ENCODE results near the gene NKX1-2. TPM values are rescaled to one million over a fixed set of nuclear protein-coding genes. Genes with fewer than 3 reads are reported as not detected.

NKX1-2 gene
- total RNA-seq, 2 donors from 2014 or later, result 0.07 TPM; not detected in 1

DNA sequence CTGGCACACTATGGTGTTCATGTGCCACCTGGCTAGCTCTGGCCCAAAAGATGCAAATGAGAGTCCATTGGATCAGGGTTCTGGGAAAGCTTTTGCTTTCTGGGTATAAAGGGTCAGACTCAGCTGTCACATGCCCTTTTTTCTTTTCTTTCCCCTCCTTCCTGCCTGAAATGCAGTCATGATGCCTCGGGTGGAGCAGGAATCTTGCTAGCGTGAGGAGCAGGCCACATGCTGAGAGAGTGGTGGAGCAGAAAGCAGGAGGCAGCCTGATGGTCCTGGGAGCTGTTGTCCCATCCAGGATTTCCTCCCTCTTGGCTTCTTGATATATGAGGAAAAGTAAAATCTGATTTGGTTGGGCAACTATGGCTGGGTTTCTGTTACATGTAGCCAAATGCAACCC lies 9.1 kb upstream of the NKX1-2 start:
- Histone ChIP-seq H3K4me1 (no peaks in the 10 kb centered on the region), H3K27ac (no peak overlapping the region), H3K36me3 (no peaks in the 10 kb centered on the region), H3K9me3 (no peaks in the 10 kb centered on the region), H3K27me3 (no peaks in the 10 kb centered on the region), H3K4me3 (no peak overlapping the region), H3K9ac (ENCODE audit: low read depth in 2 of 2, low read length in 2 of 2) (no peak overlapping the region)
- intact Hi-C loops (cut with DNase I), result no loop called here
- TF ChIP-seq, protein P1, sequence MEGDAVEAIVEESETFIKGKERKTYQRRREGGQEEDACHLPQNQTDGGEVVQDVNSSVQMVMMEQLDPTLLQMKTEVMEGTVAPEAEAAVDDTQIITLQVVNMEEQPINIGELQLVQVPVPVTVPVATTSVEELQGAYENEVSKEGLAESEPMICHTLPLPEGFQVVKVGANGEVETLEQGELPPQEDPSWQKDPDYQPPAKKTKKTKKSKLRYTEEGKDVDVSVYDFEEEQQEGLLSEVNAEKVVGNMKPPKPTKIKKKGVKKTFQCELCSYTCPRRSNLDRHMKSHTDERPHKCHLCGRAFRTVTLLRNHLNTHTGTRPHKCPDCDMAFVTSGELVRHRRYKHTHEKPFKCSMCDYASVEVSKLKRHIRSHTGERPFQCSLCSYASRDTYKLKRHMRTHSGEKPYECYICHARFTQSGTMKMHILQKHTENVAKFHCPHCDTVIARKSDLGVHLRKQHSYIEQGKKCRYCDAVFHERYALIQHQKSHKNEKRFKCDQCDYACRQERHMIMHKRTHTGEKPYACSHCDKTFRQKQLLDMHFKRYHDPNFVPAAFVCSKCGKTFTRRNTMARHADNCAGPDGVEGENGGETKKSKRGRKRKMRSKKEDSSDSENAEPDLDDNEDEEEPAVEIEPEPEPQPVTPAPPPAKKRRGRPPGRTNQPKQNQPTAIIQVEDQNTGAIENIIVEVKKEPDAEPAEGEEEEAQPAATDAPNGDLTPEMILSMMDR (IDR thresholded peaks at IDR 0.05), result no peak
- no peak for DNase-seq

DNA sequence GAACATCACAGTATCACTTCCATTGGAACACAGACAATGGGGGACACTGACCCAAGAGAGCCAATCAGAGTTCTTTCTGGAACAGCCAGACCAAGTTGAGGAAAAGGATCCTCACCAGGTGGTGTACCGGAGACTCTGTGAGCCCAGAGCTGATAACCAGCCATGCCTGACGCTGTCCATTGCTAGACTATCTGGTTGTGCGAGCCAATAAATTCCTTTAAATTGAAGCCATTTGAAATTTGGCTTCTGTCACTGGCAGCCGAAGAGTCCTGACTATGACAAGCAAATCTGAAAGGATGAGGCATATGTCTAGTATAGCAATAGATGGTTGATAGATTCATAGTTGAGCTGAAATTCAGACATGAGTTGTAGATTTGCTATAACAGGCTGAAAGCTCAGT lies 8.6 kb upstream of the NKX1-2 start:
- TF ChIP-seq, protein P1 (IDR thresholded peaks at IDR 0.05), result no peak
- intact Hi-C loops (cut with DNase I), result no loop called here

DNA sequence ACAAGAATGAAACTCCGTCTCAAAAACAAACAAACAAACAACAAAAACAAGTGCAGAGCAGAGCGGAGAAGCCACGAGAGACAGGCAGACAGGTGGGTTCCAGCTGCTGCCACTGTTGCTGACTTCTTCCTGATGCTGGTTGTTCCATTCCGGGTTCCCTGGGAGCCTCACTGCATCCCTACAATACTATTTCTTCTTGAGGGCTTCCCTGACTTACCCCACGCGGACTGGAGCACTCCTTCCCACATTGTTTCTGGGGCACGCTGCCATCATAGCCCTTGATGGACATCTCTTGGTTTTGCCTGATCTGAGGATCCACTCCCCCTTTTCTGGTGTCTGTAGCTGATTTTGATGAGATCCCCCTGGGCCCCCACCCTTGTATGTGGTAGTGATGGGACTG lies 5.6 kb upstream of the NKX1-2 start:
- Histone ChIP-seq H3K4me3 (no peak overlapping the region), H3K27me3 (peaks cover 11% of the 10 kb centered on the region), H3K36me3 (no peaks in the 10 kb centered on the region), H3K27ac (no peak overlapping the region), H3K4me1 (no peaks in the 10 kb centered on the region), H3K9me3 (no peaks in the 10 kb centered on the region), H3K9ac (ENCODE audit: low read depth in 2 of 2, low read length in 2 of 2) (no peak overlapping the region)
- intact Hi-C loops (cut with DNase I), result no loop called here
- no peak for DNase-seq
- TF ChIP-seq, protein P1 (IDR thresholded peaks at IDR 0.05), result no peak

More for the DNA sequence above, 8.6 kb upstream of the NKX1-2 start:
- Histone ChIP-seq H3K9ac (ENCODE audit: low read depth in 2 of 2, low read length in 2 of 2) (no peak overlapping the region), H3K4me1 (no peaks in the 10 kb centered on the region), H3K27ac (no peak overlapping the region), H3K9me3 (no peaks in the 10 kb centered on the region), H3K27me3 (no peaks in the 10 kb centered on the region), H3K4me3 (no peak overlapping the region), H3K36me3 (no peaks in the 10 kb centered on the region)
- no peak for DNase-seq

DNA sequence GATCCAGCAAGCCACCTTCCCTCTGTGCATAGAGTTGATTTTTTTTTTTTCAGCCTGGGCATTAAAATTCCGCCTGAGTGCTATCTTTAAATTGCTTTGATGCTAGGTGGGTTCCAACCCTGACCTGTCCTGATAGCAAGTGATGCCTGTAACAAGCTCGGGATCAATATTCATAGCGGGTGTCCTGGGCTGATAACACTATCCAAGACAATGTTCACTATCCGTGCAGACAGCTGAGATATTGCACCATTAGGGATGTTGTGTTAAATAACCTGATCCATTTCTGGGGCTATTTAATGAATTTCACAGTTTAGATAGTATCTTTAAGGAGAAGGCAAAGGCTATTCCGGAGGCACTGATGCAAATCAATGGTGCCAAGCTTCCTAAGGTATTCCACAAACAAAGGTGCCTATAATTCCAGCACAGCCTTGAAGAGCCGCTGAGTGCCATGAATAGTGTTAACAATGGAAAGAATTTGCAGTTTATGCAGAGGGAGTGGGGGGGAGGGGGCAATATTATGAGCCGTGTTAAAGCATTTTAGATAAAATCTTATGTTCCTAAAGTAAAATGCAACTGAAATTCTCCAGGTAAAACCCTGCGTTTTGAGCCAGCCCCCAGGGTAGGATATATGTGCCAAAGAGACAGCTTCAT lies 4.2 kb upstream of the NKX1-2 start:
- Histone ChIP-seq H3K27me3 (peaks cover 25% of the 10 kb centered on the region), H3K4me1 (no peaks in the 10 kb centered on the region), H3K9me3 (no peaks in the 10 kb centered on the region), H3K4me3 (no peak overlapping the region), H3K36me3 (no peaks in the 10 kb centered on the region), H3K27ac (no peak overlapping the region), H3K9ac (ENCODE audit: low read depth in 2 of 2, low read length in 2 of 2) (no peak overlapping the region)
- TF ChIP-seq, protein P1 (IDR thresholded peaks at IDR 0.05), result no peak
- DNase-seq, result no peak
- intact Hi-C loops (cut with DNase I), result no loop called here

DNA sequence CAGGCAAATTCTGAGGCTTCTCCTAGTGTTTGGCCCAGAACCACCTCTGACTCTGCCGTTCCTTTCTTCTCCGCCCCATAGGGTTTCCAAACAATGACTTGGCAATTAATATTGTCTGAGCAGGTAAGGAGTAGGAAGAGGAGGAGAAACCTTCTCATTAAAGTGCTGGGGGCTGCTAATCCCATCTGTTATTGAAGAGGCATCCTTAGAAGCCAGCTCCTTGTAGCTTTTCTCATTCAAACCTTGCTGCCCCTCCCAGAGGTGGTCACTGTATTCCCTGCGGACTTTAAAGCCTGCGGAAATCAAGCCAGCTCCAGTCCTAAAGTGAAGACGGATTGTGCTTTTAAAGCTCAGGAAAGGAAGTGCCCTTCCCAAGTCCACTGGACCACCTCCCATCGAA lies 1.4 kb upstream of the NKX1-2 start:
- Histone ChIP-seq H3K9me3 (no peaks in the 10 kb centered on the region), H3K27me3 (peaks cover 52% of the 10 kb centered on the region), H3K4me3 (no peak overlapping the region), H3K27ac (no peak overlapping the region), H3K36me3 (no peaks in the 10 kb centered on the region), H3K4me1 (peaks cover 5% of the 10 kb centered on the region), H3K9ac (ENCODE audit: low read depth in 2 of 2, low read length in 2 of 2) (no peak overlapping the region)
- no peak for DNase-seq
- intact Hi-C loops (cut with DNase I), result no loop called here
- TF ChIP-seq, protein P1 (IDR thresholded peaks at IDR 0.05), result no peak
